HG03354 (cell line): ENCODE measurements around the gene ID3.

Experiments used
- ATAC-seq: cut with Tn5 transposase; IDR thresholded peaks from one replicate; pipeline ENCODE4 v1.9.1; 2021; ENCODE audit warnings: mild to moderate bottlenecking; ENCODE audit not compliant: unreplicated experiment, poor library complexity, severe bottlenecking

ID3 gene

DNA sequence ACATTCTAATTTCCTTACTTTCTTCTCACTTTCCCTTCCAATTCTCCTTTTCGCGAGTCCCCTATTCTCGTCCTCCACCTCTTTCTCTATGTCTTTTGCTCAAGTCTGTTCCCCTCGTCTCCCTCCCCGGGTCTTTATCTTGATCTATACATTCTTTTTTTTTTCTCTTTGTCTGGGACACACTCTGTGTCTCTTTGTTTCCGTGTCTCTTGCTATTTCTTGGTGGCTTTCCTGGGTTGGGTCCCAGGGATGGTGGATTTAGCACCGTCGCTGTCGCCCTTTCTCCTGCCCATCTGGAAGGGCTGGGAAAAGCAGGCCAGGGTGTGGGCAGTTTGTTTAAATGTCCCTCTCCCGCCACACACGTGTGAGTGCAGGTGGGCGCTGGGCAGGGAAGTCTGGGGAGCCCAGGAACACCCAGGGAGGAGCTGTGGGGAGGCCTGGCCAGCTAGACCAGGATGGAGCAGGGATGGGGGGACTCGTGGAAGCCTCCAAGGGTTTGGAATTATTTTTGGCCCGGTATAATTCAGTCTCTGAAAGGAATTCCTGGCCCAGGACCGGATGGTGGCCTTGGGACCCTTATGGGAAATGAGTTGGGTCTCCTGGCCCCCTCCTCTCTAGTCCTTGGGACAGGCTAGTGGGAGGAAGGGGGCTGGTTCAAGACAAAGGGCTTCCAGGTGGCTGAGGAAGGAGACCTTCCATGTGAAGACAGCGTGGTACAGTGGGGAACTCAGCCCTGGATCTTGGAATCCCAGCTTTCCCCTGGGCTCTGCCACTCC, 9.5 kb upstream of the ID3 start:
- ATAC-seq = no peak

DNA sequence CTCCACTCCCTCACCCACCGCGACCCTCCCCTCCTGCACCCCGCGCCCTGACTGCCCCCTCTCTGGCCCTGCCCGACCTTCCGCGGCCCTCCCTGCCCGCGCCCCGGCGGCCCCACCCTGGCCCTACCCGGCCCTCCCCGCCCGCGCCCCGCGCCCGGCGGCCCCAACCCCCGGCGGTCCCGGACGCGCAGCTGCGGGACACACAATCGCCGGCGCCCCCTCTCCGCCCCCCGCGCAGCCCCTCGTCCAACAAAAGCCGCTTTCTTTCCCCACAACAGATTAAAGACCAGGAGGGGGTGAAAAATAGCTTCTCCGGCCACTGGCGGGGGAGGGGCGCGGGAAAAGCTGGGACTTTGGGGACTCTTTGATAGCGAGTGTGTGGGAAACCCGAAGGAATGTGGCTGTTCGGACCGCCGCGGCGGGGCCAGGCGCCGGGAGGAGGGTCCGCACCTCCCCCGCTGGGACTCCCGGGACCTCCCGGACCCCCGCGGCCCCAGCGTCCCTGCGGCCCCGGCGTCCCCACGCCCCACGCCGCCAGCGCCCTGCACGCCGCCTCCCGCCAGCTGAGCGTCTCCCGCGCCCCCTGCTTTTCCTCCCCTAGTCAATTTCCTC, 8.8 kb upstream of the ID3 start:
- ATAC-seq = no peak

DNA sequence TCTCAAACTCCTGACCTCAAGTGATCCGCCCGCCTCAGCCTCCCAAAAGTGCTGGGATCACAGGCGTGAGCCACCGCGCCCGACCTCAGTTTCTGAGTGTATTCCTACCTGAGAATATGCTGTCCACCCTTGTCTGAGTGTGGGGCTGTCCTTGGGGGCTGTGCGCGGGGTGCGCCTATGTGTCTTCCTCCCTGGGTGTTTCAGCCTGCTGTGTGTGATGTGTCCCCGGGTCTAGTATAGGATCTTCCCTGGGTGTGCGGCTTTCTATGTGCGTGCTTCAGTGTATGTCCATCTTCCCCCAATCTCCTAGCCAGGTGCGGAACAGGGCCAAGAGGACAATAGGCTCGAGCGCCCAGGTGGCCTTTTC, 8.3 kb upstream of the ID3 start:
- no peak for ATAC-seq

DNA sequence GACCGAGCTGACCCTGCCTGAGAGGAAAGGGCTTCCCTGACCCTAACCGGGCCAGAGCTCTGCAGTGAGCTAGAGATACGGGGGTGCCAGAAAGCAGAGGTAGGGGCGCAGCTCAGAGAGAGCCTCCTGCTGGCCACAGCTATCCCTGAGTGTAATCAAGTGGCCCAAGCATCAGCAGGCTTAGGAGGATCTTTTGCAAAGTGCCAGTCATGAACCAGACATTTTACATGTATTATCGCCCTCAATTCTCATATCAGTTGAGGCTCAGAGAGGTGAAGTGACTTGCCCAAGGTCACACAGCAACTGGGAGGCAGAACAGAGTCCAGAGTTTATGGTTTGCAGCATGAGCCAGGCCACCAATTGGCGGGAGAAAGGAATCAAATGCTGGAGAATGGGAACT, 7.0 kb upstream of the ID3 start:
- no peak for ATAC-seq

DNA sequence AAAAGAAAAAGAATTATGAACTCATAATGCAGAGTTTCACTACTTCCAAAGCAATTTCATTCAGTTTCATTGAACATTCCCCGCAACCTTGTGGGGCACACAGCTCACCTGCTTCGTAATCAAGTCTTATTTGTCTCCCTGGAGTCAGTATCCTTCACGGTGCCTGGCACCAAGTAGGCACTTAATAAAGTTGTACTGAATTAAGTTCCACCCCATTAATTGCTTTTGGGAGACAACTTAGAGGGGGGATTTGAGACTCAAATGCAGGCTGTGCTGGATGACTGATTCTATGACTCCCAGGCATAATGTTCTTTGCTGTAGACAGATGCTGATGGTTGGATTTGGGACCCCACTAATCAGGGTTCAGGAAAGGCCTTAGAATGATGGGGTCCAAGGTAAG, 6.5 kb upstream of the ID3 start:
- ATAC-seq = no peak

DNA sequence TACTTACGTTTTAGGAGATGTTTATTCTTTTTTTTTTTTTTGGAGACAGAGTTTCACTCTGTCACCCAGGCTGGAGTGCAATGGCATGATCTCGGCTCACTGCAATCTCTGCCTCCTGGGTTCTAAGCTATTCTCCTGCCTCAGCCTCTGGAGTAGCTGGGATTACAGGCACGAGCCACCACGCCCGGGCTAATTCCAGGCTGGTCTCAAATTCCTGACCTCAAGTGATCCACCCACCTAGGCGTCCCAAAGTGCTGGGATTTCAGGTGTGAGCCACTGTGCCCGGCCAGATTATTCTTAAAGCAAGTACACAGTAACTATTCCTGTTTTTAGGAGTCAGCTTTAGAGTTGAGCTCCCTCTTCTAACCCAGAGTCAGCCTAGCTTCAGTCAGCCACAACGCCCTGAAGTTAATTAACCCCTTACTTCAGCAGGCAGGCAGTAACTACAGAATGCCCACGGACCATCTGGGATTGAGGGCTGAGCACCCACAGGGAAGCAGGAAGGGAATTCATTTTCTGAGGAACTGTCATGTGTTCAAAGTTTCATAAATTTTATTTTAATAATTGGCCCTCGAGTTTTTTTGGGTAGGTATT, 5.3 kb upstream of the ID3 start:
- no peak for ATAC-seq

DNA sequence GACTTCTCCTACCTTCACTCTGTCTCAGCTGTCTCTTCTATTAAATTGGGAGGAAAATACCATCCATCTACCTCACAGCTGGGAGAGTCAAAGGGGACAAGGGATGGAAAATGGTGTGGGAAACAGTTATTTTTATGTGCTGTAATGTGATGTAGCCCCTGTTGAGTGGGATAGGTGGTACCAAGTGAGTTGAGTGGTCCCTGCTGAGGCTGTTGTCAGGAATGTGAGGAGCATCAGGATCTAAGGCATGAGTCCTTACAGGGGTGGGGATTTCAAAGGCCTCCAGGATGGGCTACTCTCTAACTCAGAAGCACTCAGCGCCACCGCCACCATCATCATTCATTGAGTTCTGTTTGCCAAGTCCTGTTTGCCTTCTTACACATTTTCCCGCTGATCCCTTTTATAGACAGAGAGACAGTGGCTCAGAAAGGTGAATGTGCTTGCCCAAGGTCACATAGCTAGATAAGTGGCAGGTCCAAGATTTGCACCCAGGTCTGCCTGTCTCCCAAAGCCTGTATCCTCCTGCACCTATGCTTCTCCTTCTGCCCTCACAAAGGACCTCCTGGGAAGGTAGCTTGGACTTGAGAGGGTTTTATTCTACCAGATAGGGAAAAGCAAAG, 4.6 kb upstream of the ID3 start:
- no peak for ATAC-seq

DNA sequence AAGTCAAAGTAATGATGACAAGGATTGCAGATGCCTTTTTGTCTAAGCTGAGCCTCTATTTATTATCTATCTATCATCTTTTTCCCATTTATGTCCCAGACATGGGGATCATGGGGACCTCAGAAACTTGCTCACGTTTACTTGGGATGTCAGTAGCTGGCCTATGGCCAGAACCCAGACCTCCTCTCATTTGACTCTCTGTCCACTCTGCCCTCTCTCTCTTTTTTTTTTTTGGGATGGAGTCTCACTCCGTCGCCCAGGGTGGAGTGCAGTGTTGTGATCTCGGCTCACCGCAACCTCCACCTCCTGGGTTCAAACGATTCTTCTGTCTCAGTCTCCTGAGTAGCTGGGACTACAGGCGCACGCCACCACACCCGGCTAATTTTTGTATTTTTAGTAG, 3.7 kb upstream of the ID3 start:
- ATAC-seq = no peak

DNA sequence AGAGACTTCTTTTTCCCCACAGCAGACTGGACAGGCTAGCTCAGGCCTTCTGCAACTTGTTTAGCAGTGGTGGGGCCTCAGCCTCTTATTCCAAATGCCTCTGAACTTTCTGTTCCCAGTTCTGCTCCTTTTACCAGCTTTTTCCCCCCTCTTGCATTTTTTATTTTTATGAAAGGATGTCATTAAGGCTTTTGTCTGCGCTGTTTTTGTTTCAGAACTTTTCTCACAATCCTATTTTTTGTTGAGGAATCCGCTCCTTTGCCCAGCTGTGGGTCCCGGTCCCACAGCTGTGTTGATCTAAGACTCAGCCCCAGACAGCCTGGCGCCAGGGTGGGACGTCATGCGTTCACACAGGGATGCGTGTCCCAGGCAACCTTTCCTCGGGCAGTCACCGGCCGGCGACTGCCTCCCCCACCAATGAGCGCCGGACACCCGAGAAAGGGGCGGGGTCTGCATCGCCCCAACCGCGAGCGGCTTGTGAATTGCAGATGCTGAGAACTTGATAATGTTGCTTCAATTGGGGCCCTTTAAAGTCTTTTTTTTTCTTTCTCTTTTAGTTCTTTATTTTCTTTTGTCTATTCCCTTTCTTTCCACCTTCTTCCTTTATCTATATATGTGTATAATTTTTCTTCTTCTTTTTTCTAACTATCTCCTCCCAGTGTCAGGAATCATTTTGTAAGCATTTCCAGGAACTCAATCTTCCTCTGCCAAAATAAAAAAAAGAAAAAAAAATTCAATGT, 3.0 kb upstream of the ID3 start:
- no peak for ATAC-seq

DNA sequence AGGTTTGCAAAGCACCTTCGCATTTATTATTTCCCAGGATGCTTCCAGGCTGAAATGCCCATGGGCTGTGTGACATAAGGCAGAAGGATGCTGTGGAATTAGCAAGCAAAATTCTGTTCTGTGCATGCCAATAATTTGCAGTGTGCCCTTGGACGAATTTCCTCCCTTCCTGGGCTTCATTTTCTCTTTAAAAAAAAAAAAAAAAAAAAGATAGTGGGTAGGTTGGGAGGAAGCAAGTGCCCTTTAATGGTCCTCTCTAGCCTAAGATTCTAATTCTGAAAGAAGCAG, 2.5 kb upstream of the ID3 start:
- ATAC-seq = no peak

DNA sequence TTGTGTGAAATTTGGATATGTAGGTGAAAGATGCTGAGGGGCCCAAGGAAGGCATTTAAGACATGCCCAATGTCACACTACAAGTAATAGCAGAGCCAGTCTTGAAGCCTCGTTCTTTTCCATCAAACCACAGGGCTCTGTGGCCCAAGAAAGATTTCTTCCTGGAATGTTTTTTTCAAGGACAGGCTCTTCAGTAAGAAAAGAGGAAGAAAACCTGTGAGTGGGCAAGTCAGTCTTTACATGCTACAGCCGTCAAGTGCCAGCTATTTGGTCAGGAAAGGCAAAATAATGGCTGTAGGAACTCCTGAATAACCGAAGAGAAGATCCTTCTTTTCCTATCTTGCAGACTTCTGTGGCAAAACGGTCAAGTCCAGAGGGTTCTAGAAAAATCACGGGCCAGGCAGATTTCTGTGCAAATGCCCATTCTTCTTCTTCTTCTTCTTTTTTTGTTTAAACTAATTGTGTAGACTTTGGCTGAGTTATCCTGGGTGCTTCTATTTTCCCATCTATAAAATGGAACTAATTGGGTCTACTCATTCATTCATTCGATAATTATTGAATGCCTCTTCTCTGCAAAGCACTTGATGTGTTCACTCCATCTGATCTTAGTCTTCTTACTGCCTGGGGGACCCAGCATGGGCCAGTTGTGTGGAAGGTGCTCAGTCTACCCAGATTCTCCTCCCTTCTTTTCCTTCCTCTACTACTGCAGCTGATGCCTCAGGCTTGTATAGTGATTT, 1.9 kb upstream of the ID3 start:
- no peak for ATAC-seq

DNA sequence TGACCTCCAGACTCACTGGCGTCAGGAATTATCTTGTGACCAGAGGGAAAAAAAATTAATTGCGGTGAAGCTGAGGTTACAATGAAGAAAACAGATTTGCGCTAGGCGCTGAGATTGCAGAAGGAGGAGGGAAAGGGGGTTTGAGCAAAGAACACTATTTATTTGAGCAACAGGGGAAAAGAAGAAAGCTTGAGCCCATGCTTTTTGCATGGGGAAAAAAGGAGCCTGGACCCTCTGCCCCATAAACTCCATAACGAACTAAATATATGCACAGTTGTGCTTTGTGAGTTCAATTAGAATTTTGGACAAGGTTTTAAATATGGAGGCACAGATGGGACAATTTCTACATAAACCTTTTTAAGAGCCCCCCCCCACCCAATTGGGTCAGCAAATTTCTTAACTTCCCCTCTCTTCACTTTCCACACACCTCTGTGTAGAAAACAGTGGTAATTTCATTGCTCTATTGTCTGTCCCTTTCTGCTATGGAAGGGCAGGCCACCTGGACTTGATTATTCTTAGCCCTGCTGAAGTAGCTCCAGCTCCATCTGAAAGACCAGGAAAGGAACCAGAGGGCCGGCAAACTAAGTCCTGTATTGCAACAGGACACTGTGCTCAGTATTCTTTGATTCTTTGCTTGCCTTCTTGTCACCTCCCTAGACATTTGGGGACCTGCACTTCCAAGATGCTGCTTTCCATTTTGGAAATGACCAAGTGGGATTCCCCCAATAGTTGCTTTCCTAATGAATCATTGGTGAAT, 862 bp upstream of the ID3 start:
- no peak for ATAC-seq

DNA sequence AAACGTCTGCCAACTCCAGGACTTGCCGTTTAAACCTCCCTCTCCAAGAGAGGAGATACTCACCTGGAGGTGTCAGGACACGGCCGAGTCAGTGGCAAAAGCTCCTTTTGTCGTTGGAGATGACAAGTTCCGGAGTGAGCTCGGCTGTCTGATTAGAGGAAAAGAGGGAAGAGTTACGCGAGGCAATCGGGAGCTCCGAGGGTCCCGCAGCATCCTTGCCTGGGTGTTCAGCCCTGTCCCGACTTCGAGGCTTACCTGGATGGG, 497 bp downstream of the ID3 start:
- ATAC-seq = no peak

DNA sequence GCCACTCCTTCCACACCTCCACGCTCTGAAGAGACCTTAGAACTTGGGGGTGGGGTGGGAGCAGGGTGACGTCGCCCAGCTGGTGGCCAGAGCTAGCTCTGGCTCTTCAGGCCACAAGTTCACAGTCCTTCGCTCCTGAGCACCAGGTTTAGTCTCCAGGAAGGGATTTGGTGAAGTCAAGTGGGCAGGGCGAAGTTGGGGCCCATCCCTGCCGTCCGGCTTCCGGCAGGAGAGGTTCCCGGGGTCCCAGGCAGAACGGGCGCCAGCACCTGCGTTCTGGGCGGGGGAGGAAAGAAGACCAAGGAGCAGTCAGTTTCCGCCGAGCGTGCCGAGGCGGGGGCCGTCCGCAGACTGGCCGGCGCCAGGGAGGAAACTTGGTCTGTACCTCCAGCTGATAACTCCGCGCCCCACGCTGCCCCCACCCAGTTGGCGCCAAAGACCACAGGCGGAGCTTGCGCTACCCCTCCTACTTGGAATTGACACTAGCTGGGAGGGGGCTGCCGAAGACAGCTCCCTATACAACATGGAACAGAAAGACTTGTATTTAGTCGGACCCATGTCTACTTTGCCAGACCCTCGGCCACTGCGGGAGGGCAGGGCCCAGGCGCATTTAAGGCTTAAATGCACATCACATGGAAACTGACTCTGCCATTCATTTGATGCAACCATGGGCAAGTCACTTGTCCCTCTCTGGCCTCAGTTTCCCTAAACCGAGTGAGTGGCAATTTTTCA, 995 bp downstream of the ID3 start:
- ATAC-seq = no peak

DNA sequence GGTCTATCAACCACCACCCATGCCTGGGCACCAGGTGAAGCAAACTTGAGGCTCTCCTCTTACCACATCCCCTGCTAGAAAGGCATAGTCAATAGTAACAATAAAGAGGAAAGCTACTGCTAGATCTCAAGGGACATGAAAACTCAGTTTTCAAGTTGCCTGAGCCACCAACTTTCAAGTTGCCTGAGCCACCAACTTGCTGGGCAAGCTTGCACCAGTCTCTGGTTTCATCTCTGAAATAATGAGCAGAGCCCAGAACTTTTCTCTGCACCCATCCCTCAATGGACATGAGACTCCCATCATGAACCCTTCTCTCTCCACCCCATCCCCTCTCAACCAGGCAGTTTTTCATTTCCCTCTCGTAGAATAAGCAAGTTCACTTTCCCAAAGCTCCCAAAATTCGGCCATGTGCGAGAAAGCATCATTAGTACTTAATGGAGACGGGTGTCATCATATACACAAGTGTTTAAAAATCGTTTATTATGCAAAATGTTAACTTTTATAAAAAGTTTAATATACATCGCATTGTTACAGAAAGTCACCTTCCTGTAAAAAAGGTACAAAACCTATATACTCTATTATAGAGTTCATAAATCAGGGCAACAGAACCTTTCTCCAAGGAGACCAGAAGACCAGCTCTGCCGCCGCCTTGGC, 1.7 kb downstream of the ID3 start:
- ATAC-seq = no peak

DNA sequence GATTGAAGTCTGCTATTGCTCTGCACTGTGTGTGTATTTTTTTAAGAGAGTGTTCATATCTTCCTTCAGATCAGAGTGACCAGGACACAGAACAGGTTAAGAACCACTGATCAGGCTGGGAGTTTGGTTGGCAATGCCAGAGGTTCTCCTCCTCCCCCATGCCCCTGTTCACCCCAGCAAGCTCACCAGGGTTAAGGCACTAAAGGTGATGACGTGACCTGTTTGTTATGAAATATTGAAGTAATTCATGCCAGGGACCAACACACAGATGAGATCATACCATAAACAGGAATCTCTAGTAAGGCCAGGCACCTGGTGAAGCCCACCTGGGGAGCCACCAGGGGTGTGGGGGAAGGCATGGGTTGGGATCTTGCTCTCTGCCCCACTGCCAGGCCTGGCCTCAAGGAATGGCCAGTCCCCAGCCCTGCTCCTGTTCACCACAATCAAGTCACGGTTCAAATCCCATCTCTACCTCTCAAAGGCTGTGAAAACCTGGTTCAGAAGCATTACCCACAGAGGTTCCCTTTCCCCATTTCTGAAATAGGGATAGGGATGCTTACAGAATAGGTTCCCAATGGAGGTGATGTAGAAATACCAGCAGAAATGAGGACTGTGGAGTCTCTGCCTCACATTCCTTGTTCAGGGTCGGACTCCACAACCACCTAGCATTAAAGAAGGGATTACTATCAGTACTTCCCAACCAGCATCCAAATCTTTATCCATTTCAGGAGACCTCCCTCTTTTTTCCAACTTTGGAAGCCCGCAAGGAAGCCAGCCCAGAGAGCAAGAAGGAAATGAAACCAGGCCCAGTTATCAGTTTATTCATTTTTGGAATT, 2.4 kb downstream of the ID3 start:
- no peak for ATAC-seq

DNA sequence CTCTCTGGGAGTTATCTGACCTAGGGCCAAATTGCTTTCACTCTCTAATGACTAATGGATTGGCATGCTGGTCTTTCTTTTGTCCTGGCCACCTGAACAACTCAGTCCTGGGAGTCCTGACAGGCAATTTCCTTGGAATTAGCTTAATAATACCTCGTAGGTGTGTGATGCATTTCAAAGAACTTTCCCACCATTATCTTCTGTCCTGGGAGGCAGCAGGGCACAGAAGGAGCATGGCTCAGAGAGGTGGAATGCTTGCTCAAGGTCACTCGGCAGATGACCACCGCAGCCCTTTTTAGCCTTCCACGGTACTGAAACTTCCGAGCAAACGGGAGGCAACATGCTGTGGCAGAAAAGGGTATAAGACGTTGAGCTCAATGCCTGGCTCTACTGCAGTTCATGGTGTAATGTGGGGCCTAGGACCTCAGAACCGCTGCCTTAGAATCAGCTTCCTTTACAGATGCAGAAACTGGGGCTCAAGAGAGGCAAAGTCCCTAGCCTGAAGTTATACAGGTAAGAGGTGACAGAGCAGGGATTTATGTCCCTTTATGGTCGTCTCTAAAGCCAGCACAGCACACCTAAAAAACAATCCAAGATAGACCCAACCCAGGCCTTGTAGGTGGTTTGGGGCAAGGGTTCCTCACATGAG, 3.2 kb downstream of the ID3 start:
- no peak for ATAC-seq
